ENCODE measurements around the gene OR51B4. TPM values are rescaled to one million over a fixed set of nuclear protein-coding genes. Genes with fewer than 3 reads are reported as not detected.

Gene OR51B4
- total and polyA plus RNA-seq, 9 of the 15 experiments (the other 6 are each of a cell fraction or from before 2014, with no cell fraction given) = 17.1 to 64.6 (median 39.9) TPM

GRCh38 chr11:5284637-5285036 lies 17.1 kb downstream of the OR51B4 start (continued):
- TF ChIP-seq EP300 (IDR thresholded peaks at IDR 0.05; ENCODE audit: low read length) (peak; percentile 92; the same call in 1 of the 2 replicates), CHD2 (IDR thresholded peaks at IDR 0.05; ENCODE audit: low read depth, low read length) (peak; percentile 27; the same call in 1 of the 2 replicates), ZNF717 (CRISPR knock-in tag; IDR thresholded peaks at IDR 0.05) (no peak), ZNF316 (IDR thresholded peaks at IDR 0.05) (peak; percentile 53), FOXJ3 (CRISPR knock-in tag; IDR thresholded peaks at IDR 0.05) (no peak), MAFF (IDR thresholded peaks at IDR 0.05; ENCODE audit: low read length) (peak; percentile 49; the same call in 1 of the 2 replicates), NFXL1 (CRISPR knock-in tag; IDR thresholded peaks at IDR 0.05) (no peak), CSDE1 (IDR thresholded peaks at IDR 0.05) (no peak), TBL1XR1 (IDR thresholded peaks at IDR 0.05; ENCODE audit: low read length in 2 of 2) (peak; percentile 65 to 87; a peak in 3 of 4 replicates), ZBTB11 (CRISPR knock-in tag; IDR thresholded peaks at IDR 0.05) (peak in 1 of 3 experiments; percentile 68; a peak in 2 of 6 replicates), GATA2 (CRISPR knock-in tag; IDR thresholded peaks at IDR 0.05) (peak; percentile 62; the same call in 1 of the 2 replicates), ZNF395 (CRISPR knock-in tag; IDR thresholded peaks at IDR 0.05) (no peak), PML (IDR thresholded peaks at IDR 0.05; ENCODE audit: low read length) (peak; percentile 84), RUNX1 (IDR thresholded peaks at IDR 0.05; ENCODE audit: low read depth) (peak; percentile 67; the same call in 1 of the 2 replicates), KLF1 (tag; IDR thresholded peaks at IDR 0.05) (peak; percentile 35; the same call in 1 of the 2 replicates), HDAC3 (IDR thresholded peaks at IDR 0.05; ENCODE audit: borderline replicate concordance, partially characterized antibody) (peak; percentile 52), E4F1 (CRISPR knock-in tag; IDR thresholded peaks at IDR 0.05; ENCODE audit: borderline replicate concordance) (no peak), DLX4 (CRISPR knock-in tag; IDR thresholded peaks at IDR 0.05) (no peak), CREB3 (tag; conservative IDR thresholded peaks at IDR 0.05; ENCODE audit: low read depth) (peak; percentile 52; the same call in 1 of the 2 replicates), SNRNP70 (optimal IDR thresholded peaks at IDR 0.05; ENCODE audit: low read depth, low read length) (no peak)
